ENCODE measurements around the gene SUN2.

SUN2 gene

DNA sequence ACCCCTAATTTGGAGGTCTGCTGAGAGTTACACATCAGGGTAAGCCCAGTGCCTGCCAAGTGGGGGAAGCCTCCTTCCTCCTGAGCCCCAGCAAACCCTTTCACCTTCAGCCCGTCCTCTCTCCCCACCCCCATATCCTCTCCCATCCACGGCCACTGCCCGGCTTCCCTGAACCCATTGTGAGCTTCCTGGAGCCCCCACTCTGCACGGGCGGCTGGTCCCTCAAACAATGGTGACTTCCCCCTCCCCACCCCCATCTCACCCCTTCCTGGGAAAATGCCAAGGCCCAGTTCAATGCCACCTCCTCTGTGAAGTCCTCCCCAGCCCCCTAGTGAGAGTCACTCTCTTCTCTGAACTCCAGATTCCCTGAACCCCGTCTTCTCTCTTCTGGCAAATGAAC is 20.3 kb upstream of the SUN2 start:
- DNase-seq (ENCODE audit: low read depth), result no peak

- DNase-seq (ENCODE audit: low read depth), result no peak
These were observed 19.9 kb upstream of the SUN2 start for GRCh38 chr22:38775656-38776055.

- no peak for DNase-seq (ENCODE audit: low read depth)
These were observed 18.8 kb upstream of the SUN2 start for GRCh38 chr22:38774496-38775166.

GRCh38 chr22:38773363-38773946 is 17.7 kb upstream of the SUN2 start:
- no peak for DNase-seq (ENCODE audit: low read depth)

DNA sequence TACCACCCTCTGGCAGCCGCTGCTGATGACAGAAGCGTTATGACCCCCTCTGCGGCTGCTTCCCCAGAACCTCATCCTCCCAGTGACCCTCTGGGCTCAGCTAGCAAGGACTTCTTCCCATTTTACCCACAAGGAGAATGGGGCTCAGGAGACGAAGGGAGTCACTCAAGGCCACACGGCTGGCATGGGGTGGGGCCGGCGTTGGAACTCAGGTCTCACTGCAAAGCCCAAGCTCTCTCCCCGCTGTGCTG is 16.8 kb upstream of the SUN2 start:
- DNase-seq (ENCODE audit: low read depth), result no peak

- no peak for DNase-seq (ENCODE audit: low read depth)
These were observed 14.6 kb upstream of the SUN2 start for GRCh38 chr22:38770257-38770949.

DNA sequence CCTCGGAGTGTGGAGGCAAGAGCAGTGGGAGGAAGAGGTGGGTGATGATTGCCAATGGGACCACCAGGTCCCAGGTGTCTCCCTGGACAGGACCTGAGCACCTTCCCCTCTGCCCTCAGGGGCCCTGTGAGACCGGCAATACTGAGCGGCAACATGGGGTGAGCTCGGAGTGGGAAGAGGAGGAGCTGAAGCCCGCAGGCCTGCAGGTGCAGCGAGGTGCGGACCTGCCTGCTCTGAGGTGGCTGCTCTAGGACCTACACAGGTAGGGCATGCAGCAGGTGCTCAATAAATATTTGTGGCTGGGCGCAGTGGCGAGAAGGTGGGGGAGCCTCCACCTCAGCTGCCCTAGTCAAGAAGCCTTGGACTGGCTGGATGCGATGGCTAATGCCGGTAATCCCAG is 12.2 kb upstream of the SUN2 start:
- DNase-seq (ENCODE audit: low read depth), result no peak

DNA sequence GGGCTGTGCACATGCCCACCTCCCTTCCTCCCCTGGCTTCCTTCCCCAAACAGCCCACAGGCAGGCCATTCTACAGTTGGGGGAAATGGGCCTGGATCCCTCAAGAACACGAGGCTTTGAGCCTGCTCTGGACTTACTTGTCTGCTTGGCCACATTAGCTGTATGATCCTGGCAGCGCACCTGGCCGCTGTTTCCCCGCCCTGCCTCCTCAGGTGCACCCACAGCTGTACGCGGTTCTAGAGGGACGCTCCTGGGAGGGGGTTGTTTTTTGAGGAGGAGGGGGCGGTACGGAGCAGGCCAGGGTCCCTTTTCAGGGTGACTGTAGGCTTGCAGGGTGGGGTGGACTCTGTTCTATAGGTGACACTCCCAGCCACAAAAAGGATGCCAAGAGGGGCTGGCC is 11.5 kb upstream of the SUN2 start:
- no peak for DNase-seq (ENCODE audit: low read depth)

- DNase-seq (ENCODE audit: low read depth), result no peak
These were observed 10.4 kb upstream of the SUN2 start for GRCh38 chr22:38766076-38766777.

DNA sequence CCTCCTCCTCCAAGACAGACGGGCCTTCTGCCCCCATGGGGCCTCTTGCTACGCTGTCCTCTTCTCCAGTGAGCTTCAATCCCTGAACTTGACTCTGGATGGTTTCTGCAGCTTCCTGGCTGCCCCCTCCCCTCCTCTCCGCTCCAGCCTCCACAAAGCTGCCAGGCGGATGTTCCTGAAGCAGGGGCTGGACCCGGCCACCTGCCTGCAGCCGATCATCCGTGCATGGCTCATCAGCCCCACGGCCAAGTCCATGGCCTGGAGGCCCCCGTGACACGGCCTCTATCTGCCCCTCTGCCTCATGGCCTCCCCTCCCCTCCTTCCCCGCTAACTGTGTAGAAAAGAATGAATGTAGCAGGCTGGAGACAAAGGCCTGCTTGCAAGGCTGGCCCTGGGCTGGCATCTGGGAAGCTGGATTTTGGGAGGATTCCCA is 6.8 kb upstream of the SUN2 start:
- no peak for DNase-seq (ENCODE audit: low read depth)

DNA sequence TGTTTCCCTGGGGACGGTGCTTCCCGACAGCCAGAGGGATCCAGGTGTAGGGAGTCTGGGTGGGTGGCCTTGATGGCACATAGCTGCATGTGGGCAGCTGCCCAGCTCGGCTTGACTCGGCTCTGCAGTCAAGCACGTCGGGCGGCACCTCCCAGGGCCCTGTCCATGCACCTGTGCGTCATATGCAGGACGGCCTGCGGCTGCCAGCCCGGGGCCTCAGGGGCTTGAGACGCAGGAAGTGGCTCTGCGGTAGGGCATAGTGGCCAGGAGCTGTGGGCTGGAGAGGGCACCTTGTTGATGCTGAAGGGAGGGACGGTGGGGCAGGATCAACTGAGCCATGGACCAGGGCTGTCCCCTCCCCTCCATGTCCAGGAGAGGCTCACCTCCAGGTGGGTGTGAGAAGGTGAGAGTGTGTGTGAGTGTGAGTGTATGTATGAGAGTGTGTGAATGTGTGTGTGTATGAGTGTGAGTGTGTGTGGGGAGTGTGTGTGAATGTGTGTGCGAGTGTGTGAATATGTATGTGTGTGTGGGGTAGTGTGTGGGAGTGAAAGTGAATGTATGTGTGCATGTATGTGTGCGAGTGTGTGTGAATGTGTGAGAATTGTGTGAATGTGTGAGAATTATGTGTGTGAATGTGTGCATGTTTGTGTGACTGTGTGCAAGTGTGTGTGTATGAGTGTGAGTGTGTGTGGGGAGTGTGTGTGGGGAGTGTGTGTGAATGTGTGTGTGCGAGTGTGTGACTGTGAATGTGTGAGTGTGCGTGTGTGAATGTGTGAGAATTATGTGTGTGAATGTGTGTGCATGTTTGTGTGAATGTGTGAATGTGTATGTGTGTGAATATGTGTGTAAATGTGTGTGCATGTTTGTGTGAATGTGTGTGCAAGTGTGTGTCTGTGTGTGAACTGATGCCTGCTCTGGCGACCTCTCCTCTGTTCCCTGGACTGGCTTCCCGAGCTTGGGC is 5.7 kb upstream of the SUN2 start:
- DNase-seq (ENCODE audit: low read depth), result no peak

DNA sequence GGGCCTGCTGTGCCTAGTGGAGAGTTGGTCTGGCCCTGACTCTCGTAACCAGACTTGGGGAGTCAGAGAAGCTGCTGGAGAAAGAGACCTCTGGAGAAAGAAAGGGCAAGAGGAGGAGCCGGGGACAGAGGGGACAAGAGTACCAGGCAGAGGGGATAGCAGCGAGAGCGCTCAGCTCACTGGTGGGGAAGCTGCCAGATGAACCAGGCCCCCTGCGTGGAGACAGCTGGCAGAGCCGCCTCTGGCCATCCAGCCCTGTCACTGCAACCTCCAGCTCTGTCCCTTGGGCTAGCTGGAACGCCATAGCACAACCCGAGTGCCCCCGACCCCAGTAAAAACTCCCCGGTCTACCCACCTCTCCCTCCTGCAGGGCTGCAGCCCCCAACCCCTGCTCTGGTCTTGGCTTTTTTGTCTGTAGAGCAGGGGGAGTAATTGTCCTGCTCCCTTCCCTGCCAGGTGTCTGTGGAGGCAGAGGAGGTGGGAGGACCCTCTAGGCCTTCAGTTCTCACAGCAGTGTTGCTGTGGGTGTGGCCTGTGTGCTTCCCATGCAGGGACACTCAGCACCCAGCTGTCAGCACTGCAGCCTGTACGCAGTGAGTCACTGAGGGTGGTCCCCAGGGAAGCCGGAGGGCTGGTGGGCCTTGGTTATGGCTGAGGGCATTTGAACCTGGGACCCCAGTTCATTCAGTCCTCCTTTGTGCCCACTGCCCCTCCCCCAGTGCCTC is 4.8 kb upstream of the SUN2 start:
- DNase-seq (ENCODE audit: low read depth), result no peak

GRCh38 chr22:38759005-38759404 is 3.2 kb upstream of the SUN2 start:
- no peak for DNase-seq (ENCODE audit: low read depth)

DNA sequence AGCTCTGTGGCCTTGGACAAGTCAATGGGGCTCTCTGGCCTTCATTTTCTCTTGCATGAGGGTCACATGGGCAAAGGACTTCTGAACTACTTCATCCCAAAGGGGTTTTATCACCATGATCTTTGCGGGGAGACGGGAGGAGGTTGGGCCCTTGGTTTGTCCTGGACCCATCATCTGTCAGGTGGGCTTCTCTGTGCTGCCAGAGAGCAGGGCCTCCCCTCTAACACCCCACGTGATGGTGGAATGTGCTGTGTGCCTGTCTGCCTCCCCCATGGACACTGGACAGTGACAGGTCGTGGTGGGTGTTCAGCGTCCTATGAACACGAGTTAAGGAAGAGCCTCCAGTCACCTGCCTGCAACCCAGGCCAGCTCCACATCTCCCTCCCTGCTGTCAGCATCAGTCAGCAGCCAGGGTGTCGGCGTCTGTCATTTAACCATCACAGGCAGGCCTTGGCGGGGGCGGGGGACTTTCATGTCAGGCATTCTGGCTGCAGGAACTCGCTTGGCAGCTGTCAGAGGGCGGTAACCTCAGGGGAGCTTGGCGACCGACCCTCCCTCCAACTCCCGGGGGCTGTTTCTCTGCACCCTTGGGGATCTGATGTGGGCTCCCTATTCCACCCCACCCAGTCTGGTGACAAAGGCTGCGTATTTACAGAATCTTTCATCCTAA is 2.6 kb upstream of the SUN2 start:
- DNase-seq (ENCODE audit: low read depth), result peak; percentile 69

GRCh38 chr22:38757464-38757757 is 1.6 kb upstream of the SUN2 start:
- DNase-seq (ENCODE audit: low read depth), result no peak

DNA sequence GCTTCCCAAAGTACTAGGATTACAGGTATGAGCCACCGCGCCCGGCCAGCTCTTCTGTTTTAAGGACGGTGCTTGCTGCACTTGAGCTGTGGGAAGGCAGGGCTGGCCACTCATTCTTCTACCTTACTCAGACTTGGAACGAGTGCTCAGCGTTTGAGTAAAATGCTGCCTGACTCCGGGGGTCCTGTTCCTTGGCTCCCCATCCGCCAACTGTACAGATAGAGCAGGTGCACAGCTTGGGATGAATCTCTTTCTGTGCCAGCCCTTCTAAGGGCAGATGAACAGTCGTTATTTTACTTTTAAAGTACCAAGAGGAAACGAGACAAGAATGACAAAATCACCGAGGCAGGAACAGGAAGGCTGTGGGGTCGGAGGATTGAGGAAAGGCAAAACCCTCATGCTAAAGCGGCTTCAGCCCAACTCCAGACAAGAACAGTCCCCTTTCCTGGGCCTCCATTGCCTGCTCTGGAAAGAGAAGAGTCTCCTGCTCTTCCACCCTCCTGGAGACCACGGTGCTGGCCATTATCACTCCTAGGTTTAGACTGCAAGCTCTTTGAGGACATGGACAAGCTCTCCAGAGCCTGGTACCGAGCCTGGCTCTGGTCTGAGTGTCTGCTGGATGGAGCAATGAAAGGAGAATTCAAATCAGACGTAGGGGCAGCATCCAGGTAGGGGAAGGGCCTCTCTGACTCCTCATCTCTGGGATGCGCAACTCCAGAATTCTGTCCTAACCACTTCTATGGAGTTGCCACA is 1.1 kb upstream of the SUN2 start:
- no peak for DNase-seq (ENCODE audit: low read depth)

DNA sequence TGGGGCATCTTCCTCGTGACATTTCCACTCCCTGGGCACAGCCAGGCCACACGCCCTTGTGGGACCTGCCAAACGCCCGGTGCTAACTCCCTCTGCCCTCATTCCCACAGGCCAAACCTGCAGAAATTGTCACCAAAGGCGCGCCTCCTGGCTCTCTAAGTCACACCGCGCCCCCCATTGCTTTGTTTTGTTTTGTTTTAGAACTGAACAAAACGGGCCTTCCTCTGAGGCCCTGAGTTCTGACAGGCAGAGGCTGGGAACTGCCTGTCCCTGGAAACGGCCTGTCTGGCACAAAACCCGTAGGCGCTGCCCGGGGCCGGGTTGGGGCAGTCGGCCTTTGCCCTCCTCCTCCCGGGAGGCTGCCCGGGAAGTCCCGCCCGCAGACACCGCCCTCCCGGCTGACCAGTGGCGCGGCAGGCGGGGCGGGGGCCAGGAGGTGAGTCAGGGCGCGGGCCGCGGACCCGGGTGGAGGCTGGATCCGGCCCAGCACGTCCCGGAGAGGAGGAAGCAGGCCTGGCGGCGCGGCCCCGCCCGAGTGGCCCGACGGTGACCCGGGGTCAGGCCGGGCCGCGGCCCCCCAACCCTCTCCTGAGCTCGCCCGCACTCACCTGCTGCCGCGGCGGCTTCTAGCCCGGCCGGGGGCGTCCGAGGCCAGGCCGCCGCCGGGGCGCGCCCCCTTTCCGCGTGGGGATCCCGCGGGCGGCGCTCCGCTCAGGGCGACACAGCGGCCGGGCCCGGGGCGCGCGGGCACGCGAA is 465 bp downstream of the SUN2 start:
- DNase-seq (ENCODE audit: low read depth), result no peak

GRCh38 chr22:38754751-38755154 is 1.0 kb downstream of the SUN2 start:
- DNase-seq (ENCODE audit: low read depth), result no peak

GRCh38 chr22:38753948-38754750 is 1.6 kb downstream of the SUN2 start:
- DNase-seq (ENCODE audit: low read depth), result no peak
